Pancreas (tissue), 10 donors: ENCODE data around the gene BDH1. TPM values are rescaled to one million over a fixed set of nuclear protein-coding genes. Genes with fewer than 3 reads are reported as not detected.
A peak's percentile ranks its signal among the peaks of the same experiment; 100 is the strongest.

Source experiments
- ATAC-seq, 4 donors: fragments of 200-7000 bp; cut with Tn5 transposase; one replicate each; pipeline versions ENCODE4 v1.8.0 to v1.9.1; 2020; ENCODE audit warnings: mild to moderate bottlenecking in 4 of 4, moderate library complexity in 4 of 4
- DNase-seq, 6 donors: peaks; one replicate each; pipeline ENCODE4 v3.0.0-alpha.2; 2020
- FAIRE-seq: peaks from 2 replicates; lab custom pipeline; 2012; peaks lifted over from hg19 to GRCh38; lab: Jason Lieb, UNC
- H3K27ac ChIP-seq, 4 donors: fragments of 200-600 bp; sonication (generic); 1 replicate in 3 of 4; 2 replicates in 1 of 4; pipeline versions ENCODE4 v1.5.0 to v1.8.0; 2020
- H3K27me3 ChIP-seq, 4 donors: fragments of 200-600 bp; one replicate each; pipeline ENCODE4 v1.8.0; 2021
- H3K36me3 ChIP-seq, 3 donors: fragments of 200-600 bp; sonication (generic) in 1 of 3; one replicate each; pipeline versions ENCODE4 v1.5.0 to v1.8.0; 2020 to 2021
- H3K4me1 ChIP-seq, 3 donors: fragments of 200-600 bp; one replicate each; pipeline ENCODE4 v1.8.0; 2021
- H3K4me3 ChIP-seq, 4 donors: fragments of 200-600 bp; sonication (generic) in 2 of 4; one replicate each; pipeline versions ENCODE4 v1.5.0 to v1.8.0; 2020 to 2021
- H3K9me3 ChIP-seq, 4 donors: fragments of 200-600 bp; one replicate each; pipeline ENCODE4 v1.8.0; 2021
- WGBS, 2 donors: extraction: QIAGEN DNeasy Blood & Tissue Kit; methylation state at CpG; one replicate each; pipeline ENCODE4 v1.1.7; 2013; 5-methylcytosine and 5-hydroxymethylcytosine counted together
- intact Hi-C, 3 donors: fragments of 100-400 bp; cut with DNase I; formaldehyde crosslinking; loops; one replicate each; pipeline versions ENCODE4 v1.11.1 to v1.14.2; 2022
- polyA plus RNA-seq, 2 donors: library from polyadenylated mRNA; stranded (reverse); fragments of 200-250 nt; gene quantifications; one replicate each; pipeline ENCODE4 v1.2.3, GENCODE V29; 2013
- total RNA-seq, 6 donors: library from RNA; stranded (reverse); fragmentation: NEBNext Ultra II Directional in 4 of 6; extraction: Animal tissue kit (Norgen Biotek cat#: 25700) in 4 of 6; gene quantifications; one replicate each; pipeline versions ENCODE4 v1.2.1 to v1.2.4, GENCODE V29; 2021 to 2023
- TF ChIP-seq, protein P1 (sequence below), 4 donors: fragments of 200-600 bp; sonication (generic) in 3 of 4; IDR thresholded peaks; one replicate each; pipeline versions ENCODE4 v1.5.0 to v1.8.0; 2021; ENCODE audit warnings: antibody characterized with exemption in 4 of 4
- donor health status: healthy with polysubstance abuse.
- donor health status: DM: no; HTN: no; CAD: no; lungs with moderate emphysema.
- donor health status: DM: no; HTN: no; CAD: no.
- donor health status: control.
- donor health status: control.
- donor health status: Bipolar disorder and iron deficiency.
- donor health status: DM: yes; HTN: yes; CAD: no.
- donor health status: DM: no; HTN: no; CAD: no.
- donor health status: DM: no; HTN: no; CAD: no.
- donor health status: DM: yes; HTN: yes; CAD: no.

BDH1 gene
- total and polyA plus RNA-seq, 8 donors: 2.1 to 20.8 (median 8.3) TPM

DNA sequence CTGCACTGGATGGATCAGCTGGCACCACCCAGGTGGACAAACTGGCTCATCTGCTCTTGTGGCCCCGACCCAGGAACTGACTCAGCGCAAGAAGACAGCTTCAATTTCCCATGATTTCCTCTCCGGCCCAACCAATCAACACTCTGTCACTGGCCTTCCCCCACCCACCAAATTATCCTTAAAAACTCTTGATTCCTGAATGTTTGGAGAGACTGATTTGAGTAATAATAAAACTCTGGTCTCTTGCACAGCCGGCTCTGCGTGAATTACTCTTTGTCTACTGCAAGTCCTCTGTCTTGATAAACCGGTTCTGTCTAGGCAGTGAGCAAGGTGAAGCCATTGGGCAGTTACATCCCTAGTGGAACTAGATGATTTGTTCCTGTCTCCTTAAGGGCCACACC, 16.1 kb downstream of the BDH1 start:
- ATAC-seq: peak in 3 of 4 donors; percentile 45 to 78 (median 77)
- Histone ChIP-seq H3K27me3 (no peaks in the 10 kb centered on the region), H3K36me3 (no peaks in the 10 kb centered on the region), H3K4me1 (no peaks in the 10 kb centered on the region), H3K27ac (peak overlapping the region in 1 of 4 donors; percentile 23), H3K9me3 (no peaks in the 10 kb centered on the region), H3K4me3 (no peak overlapping the region)
- intact Hi-C loops: no loop called here
- 69 to 75% methylated on average over 6 of the region's 6 CpGs for WGBS, 2 donors
- TF ChIP-seq, protein P1, sequence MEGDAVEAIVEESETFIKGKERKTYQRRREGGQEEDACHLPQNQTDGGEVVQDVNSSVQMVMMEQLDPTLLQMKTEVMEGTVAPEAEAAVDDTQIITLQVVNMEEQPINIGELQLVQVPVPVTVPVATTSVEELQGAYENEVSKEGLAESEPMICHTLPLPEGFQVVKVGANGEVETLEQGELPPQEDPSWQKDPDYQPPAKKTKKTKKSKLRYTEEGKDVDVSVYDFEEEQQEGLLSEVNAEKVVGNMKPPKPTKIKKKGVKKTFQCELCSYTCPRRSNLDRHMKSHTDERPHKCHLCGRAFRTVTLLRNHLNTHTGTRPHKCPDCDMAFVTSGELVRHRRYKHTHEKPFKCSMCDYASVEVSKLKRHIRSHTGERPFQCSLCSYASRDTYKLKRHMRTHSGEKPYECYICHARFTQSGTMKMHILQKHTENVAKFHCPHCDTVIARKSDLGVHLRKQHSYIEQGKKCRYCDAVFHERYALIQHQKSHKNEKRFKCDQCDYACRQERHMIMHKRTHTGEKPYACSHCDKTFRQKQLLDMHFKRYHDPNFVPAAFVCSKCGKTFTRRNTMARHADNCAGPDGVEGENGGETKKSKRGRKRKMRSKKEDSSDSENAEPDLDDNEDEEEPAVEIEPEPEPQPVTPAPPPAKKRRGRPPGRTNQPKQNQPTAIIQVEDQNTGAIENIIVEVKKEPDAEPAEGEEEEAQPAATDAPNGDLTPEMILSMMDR (IDR thresholded peaks at IDR 0.05): no peak
- no peak for FAIRE-seq
- DNase-seq: no peak

DNA sequence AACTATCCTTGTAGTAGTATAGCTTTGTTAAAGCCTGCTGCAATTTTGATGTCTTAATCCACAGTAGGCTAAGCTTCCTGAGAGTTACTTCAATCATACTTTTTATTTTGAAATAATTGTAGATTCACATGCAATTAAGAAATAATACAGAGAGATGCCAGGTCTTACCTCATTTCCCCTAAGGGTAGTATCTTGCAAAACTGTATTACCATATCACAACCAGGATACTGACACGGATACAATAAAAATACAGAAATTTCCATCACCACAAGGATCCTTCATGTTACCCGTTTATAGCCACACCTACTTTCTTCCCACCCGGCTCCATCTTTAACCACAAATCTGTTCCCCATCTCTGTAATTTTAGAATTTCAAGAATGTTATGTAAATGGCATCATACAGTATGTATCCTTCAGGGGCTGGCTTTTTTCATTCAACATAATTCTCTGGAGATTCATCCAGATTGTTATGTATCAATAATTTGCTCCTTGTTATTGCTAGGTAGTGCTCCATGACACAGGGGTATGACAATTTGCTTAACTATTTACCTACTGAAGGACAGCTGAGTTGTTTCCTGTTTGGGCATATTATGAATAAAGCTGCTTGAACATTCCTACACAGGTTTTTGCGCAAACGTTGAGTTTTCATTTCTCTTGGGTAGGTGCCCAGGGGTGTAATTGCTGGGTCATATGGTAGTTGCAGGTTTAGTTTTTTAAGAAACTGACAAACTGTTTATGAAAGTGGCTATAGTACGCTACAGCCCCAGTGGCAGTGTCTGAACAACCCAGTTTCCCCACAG, 21.6 kb downstream of the BDH1 start:
- peak in 1 of 4 donors; percentile 59 for ATAC-seq
- H3K27me3 ChIP-seq: no peaks in the 10 kb centered on the region
- intact Hi-C loops: no loop called here

DNA sequence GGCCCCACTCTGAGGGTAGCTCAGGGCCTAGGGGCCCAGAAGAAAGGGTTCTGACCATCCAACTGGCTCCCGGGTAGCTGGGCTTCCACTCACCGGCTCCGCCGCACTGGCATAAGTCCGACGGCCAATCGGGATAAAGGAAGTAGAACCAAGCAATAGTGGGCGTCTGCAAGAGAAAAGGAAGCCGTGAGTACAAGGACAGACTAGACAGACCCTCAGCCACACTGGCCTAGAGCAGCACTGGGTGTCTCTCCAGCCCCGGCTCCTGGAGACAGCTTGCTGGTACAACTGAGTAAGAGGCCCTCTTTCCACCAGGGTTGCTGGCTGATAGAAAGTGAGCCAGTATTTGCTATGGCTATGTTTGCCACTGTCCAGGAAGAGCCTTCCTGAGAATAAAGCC, 22.4 kb downstream of the BDH1 start:
- ATAC-seq (no peak), FAIRE-seq (no peak), DNase-seq (no peak)
- 94% methylated on average over 10 of the region's 10 CpGs for WGBS, 2 donors
- Histone ChIP-seq H3K4me1 (no peaks in the 10 kb centered on the region), H3K4me3 (no peak overlapping the region), H3K36me3 (no peaks in the 10 kb centered on the region), H3K9me3 (no peaks in the 10 kb centered on the region), H3K27ac (no peak overlapping the region), H3K27me3 (no peaks in the 10 kb centered on the region)
- TF ChIP-seq, protein P1 (IDR thresholded peaks at IDR 0.05): no peak
- intact Hi-C loops: no loop called here

More for the DNA sequence above, 21.6 kb downstream of the BDH1 start:
- no peaks in the 10 kb centered on the region for H3K9me3 ChIP-seq
- no peaks in the 10 kb centered on the region for H3K4me1 ChIP-seq
- FAIRE-seq (no peak), DNase-seq (no peak)
- no peaks in the 10 kb centered on the region for H3K36me3 ChIP-seq
- H3K27ac ChIP-seq: no peak overlapping the region
- no peak overlapping the region for H3K4me3 ChIP-seq
- TF ChIP-seq, protein P1 (IDR thresholded peaks at IDR 0.05): no peak
- 72 to 81% methylated on average over 6 of the region's 6 CpGs for WGBS, 2 donors

DNA sequence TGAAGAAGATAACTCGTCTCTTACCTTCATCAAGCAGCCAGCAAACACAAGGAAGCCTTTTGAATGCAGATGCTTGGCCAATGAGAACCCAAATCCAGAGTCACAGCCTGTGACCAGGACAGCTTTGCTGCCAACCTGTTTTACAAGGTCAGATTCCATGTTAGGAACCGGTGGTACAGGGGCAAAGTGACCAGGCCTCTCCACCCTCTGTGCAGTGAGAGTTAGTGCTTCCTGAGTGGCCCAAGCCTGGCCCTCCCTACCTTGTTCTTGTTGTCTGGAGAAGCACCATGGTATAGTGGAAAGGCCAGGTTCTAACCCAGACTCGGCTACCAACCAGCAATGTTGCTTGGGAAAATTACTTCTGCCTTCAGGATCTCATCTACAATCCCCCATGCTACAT, 23.4 kb downstream of the BDH1 start:
- FAIRE-seq (no peak), DNase-seq (no peak), ATAC-seq (no peak)
- no peak overlapping the region for H3K27ac ChIP-seq
- intact Hi-C loops: no loop called here
- no peaks in the 10 kb centered on the region for H3K9me3 ChIP-seq
- 77 to 88% methylated on average over 3 of the region's 3 CpGs for WGBS, 2 donors
- no peaks in the 10 kb centered on the region for H3K4me1 ChIP-seq
- H3K36me3 ChIP-seq: no peaks in the 10 kb centered on the region
- H3K27me3 ChIP-seq: no peaks in the 10 kb centered on the region
- no peak overlapping the region for H3K4me3 ChIP-seq
- TF ChIP-seq, protein P1 (IDR thresholded peaks at IDR 0.05): no peak

DNA sequence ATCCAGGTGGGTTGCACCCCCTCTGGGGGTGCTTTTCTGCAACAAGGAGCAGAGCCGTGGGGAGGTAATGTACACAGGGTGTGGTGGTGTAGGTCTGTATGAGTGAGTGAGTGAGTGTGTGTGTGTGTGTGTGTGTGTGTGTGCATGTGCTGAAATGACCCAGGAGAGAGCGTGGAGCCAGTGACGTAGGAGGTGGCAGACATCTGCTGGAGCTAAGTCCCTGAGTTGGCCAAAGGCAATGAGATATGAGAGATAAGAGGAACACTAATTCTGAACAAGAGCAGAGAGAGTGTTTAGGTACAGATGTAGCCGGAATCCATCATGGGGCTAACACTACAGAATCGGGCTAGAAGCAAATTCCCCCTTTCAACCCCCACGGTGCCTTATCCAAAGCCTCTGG, 27.6 kb downstream of the BDH1 start:
- ATAC-seq: no peak
- intact Hi-C loops: no loop called here
- no peak for DNase-seq
- Histone ChIP-seq H3K4me3 (no peak overlapping the region), H3K27ac (no peak overlapping the region), H3K36me3 (no peaks in the 10 kb centered on the region), H3K4me1 (no peaks in the 10 kb centered on the region), H3K27me3 (no peaks in the 10 kb centered on the region), H3K9me3 (no peaks in the 10 kb centered on the region)
- WGBS, 2 donors: 87 to 90% methylated on average over 6 of the region's 6 CpGs
- TF ChIP-seq, protein P1 (IDR thresholded peaks at IDR 0.05): no peak
- FAIRE-seq: no peak
